Thyroid gland (tissue), 4 donors: ENCODE data around the gene MAP3K9. TPM values are rescaled to one million over a fixed set of nuclear protein-coding genes. Genes with fewer than 3 reads are reported as not detected.

ENCODE experiments used
- DNase-seq, 2 donors: peaks; one replicate each; pipeline ENCODE4 v3.0.0-alpha.2; 2019
- H3K27ac ChIP-seq, 3 donors: fragments of 200-600 bp; sonication (generic); 1 replicate in 2 of 3; 2 replicates in 1 of 3; pipeline ENCODE4 v1.5.1; 2016 to 2019; ENCODE audit warnings: mild to moderate bottlenecking in 1 of 3, moderate library complexity in 1 of 3
- H3K27me3 ChIP-seq: fragments of 200-600 bp; sonication (generic); one replicate; pipeline ENCODE4 v1.5.1; 2019
- H3K36me3 ChIP-seq, 2 donors: fragments of 200-600 bp; sonication (generic); one replicate each; pipeline ENCODE4 v1.5.1; 2016 to 2019
- H3K4me1 ChIP-seq, 2 donors: fragments of 200-600 bp; sonication (generic); one replicate each; pipeline ENCODE4 v1.5.1; 2017 to 2019
- H3K4me3 ChIP-seq, 3 donors: fragments of 200-600 bp; sonication (generic); replicated peaks in 1 of 3; 1 replicate in 2 of 3; 2 replicates in 1 of 3; pipeline ENCODE4 v1.5.1; 2016; ENCODE audit warnings: mild to moderate bottlenecking in 1 of 3
- H3K9me3 ChIP-seq: fragments of 200-600 bp; sonication (generic); one replicate; pipeline ENCODE4 v1.5.1; 2017
- POLR2A ChIP-seq, 2 donors: fragments of 450-650 bp; IDR thresholded peaks; one replicate each; pipeline ENCODE4 v1.6.1; 2017; ENCODE audit warnings: antibody characterized with exemption in 2 of 2, mild to moderate bottlenecking in 2 of 2, moderate library complexity in 1 of 2
- WGBS, 2 donors: methylation state at CpG; one replicate each; pipeline ENCODE4 v1.1.5; 2017; 5-methylcytosine and 5-hydroxymethylcytosine counted together
- intact Hi-C: fragments of 100-400 bp; cut with DNase I; formaldehyde crosslinking; loops from one replicate; pipeline ENCODE4 v1.15.1; 2023
- total RNA-seq, 4 donors: library from RNA; depleted of rRNA; stranded (reverse); fragments of >200 nt; gene quantifications; one replicate each; pipeline ENCODE4 v1.2.3, GENCODE V29; 2016
- TF ChIP-seq, protein P1 (sequence below), 6 experiments: fragments of 200-600 bp in 3 of 6; fragments of 450-650 bp in 3 of 6; sonication (generic) in 3 of 6; IDR thresholded peaks; one replicate each; pipeline ENCODE4 v1.5.1; 2016 to 2019; ENCODE audit warnings: antibody characterized with exemption in 6 of 6, mild to moderate bottlenecking in 2 of 6, inconsistent platforms in 1 of 6, moderate library complexity in 1 of 6

The MAP3K9 gene
- total RNA-seq, 4 donors from 2014 or later, result 7.7 to 19.7 (median 11.9) TPM

DNA sequence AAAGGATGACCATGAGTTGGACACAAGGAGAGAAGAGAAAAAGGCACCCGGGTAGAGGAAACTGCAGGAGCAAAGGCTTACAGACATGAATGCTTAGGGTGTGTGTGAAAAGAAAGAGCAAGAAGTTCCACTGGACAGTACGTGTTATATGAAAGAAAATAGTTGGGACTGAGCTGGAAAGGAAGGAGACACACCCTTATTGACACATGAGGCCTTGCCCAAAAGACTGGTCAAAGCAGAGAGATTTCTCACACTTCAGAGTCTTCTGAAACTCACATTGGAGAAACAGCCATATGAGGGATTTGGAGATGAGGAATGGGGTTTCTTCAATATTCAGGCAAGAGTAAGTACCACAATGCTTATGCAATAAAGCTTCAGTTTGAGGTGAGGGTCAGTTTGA, 111.6 kb downstream of the MAP3K9 start:
- TF ChIP-seq, protein P1, sequence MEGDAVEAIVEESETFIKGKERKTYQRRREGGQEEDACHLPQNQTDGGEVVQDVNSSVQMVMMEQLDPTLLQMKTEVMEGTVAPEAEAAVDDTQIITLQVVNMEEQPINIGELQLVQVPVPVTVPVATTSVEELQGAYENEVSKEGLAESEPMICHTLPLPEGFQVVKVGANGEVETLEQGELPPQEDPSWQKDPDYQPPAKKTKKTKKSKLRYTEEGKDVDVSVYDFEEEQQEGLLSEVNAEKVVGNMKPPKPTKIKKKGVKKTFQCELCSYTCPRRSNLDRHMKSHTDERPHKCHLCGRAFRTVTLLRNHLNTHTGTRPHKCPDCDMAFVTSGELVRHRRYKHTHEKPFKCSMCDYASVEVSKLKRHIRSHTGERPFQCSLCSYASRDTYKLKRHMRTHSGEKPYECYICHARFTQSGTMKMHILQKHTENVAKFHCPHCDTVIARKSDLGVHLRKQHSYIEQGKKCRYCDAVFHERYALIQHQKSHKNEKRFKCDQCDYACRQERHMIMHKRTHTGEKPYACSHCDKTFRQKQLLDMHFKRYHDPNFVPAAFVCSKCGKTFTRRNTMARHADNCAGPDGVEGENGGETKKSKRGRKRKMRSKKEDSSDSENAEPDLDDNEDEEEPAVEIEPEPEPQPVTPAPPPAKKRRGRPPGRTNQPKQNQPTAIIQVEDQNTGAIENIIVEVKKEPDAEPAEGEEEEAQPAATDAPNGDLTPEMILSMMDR (IDR thresholded peaks at IDR 0.05), result no peak
- no peak for TF ChIP-seq POLR2A (IDR thresholded peaks at IDR 0.05)
- peaks cover 21 to 35% of the 10 kb centered on the region in 2 donors for H3K4me1 ChIP-seq
- WGBS, 2 donors, result 81 to 82% methylated on average over 2 of the region's 2 CpGs
- H3K9me3 ChIP-seq, result no peaks in the 10 kb centered on the region
- intact Hi-C loops, result no loop called here
- no peak for DNase-seq
- no peaks in the 10 kb centered on the region for H3K27me3 ChIP-seq
- no peak overlapping the region for H3K4me3 ChIP-seq
- no peak overlapping the region for H3K27ac ChIP-seq
- no peaks in the 10 kb centered on the region for H3K36me3 ChIP-seq

DNA sequence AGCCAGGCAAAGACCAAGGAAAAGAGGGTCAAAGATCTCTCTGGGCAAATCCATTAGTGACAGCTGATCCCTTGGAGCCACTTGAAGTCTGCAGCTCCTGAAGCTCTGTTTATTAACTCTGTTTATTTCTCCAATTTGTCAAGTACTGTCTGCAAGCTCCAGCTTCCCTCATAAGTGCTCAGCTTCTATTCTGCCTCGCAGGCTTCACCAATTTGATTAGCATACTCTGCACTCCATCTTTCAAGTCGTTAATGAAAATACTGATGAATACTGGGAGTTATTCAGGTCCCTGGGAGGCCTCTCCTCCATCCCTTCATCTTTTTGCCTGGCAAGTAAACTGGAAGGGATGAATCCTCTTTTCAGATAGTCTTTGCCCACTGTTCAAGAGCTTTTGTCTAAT, 113.3 kb downstream of the MAP3K9 start:
- H3K27me3 ChIP-seq, result no peaks in the 10 kb centered on the region
- intact Hi-C loops, result no loop called here
- no peaks in the 10 kb centered on the region for H3K36me3 ChIP-seq
- 39 to 65% methylated on average over 2 of the region's 2 CpGs for WGBS, 2 donors
- H3K9me3 ChIP-seq, result no peaks in the 10 kb centered on the region
- TF ChIP-seq, protein P1 (IDR thresholded peaks at IDR 0.05), result no peak
- TF ChIP-seq POLR2A (IDR thresholded peaks at IDR 0.05), result no peak
- H3K4me1 ChIP-seq, result peaks cover 7 to 22% of the 10 kb centered on the region in 2 donors
- no peak overlapping the region for H3K4me3 ChIP-seq
- DNase-seq, result no peak
- H3K27ac ChIP-seq, result no peak overlapping the region

DNA sequence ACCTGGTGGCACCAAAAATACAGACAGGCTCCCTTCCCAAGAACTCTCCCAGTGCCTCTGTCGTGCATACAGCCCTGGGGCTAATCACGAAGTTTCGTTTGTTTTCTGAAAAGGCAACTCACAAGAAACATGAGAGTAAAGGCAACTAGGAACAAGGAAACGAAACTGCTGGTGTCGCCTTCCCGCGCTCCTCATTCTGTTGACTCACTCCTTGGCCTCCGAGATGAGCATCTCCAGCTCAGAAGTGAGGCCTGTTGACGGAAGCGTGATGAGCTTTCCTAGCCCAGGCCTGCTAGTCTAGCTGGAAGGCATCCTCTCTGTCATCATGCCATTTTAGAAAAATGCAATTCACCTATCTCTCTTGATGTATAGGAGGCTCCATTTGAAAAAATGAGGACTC, 117.1 kb downstream of the MAP3K9 start:
- intact Hi-C loops, result no loop called here
- 84 to 93% methylated on average over 10 of the region's 10 CpGs for WGBS, 2 donors
- no peaks in the 10 kb centered on the region for H3K27me3 ChIP-seq
- H3K27ac ChIP-seq, result no peak overlapping the region
- DNase-seq, result no peak
- TF ChIP-seq, protein P1 (IDR thresholded peaks at IDR 0.05), result no peak
- TF ChIP-seq POLR2A (IDR thresholded peaks at IDR 0.05), result no peak
- no peak overlapping the region for H3K4me3 ChIP-seq
- H3K36me3 ChIP-seq, result no peaks in the 10 kb centered on the region
- no peaks in the 10 kb centered on the region for H3K9me3 ChIP-seq
- H3K4me1 ChIP-seq, result peaks cover 4 to 7% of the 10 kb centered on the region in 2 donors

DNA sequence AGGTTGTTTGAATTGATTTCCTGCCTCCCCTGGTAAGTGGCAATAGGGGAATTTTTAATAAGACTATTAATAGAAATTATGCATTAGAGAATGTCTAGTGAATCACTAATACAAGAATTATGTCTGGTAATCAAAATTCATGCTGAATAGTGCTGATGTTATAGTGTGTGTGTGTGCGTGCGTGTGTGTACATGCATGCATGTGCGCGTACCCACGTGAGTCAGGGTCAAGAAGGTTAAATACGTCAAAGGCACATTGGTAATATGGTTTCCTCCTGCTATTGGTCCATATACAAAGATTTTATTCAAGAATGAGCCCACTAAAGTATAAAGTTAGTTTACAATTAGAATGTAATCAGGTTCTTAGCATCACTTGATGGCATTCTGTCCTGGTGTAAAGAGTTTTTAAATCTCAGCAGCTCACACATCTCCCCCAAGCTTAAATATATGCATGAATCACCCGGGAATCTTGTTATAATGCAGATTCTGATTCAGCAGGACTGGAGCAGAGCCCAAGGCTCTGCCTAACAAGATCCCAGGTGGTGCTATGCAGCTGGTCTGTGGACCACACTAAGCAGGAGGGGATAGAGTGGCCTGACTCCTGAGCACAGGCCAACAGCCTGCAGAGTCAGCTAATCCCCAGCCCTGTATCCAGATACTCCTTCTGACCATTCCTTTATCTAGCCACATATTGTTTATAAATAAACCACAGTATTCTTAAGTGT, 123.7 kb downstream of the MAP3K9 start:
- H3K36me3 ChIP-seq, result no peaks in the 10 kb centered on the region
- no peak for TF ChIP-seq POLR2A (IDR thresholded peaks at IDR 0.05)
- TF ChIP-seq, protein P1 (IDR thresholded peaks at IDR 0.05), result no peak
- intact Hi-C loops, result no loop called here
- H3K27ac ChIP-seq, result no peak overlapping the region
- H3K9me3 ChIP-seq, result no peaks in the 10 kb centered on the region
- no peaks in the 10 kb centered on the region for H3K27me3 ChIP-seq
- H3K4me1 ChIP-seq, result peaks cover 15 to 26% of the 10 kb centered on the region in 2 donors
- DNase-seq, result no peak
- WGBS, 2 donors, result 80 to 89% methylated on average over 7 of the region's 7 CpGs
- no peak overlapping the region for H3K4me3 ChIP-seq

DNA sequence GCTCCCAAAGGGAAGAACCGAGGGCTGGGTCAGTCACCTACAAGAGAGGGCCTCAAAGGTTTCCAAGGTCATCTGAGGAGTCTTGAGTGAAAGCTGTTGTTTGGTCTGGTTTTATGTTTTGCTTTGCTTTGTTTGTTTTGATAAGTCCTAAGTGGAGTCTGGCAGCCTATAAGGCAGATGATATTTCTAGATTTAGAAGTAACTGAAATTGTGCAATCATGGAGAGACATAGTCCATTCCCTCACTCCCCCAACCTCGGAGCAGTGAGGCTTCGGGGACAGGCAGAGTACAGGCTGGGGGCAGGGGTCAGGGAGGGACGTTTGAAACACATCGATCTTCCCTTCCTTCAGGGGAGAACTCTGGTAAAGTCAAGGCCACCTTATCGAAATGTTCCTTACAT, 125.3 kb downstream of the MAP3K9 start:
- H3K4me3 ChIP-seq, result no peak overlapping the region
- peaks cover 11 to 21% of the 10 kb centered on the region in 2 donors for H3K4me1 ChIP-seq
- peak overlapping the region in 2 of 3 donors; percentile 27 to 45 for H3K27ac ChIP-seq
- H3K9me3 ChIP-seq, result no peaks in the 10 kb centered on the region
- intact Hi-C loops, result no loop called here
- H3K36me3 ChIP-seq, result no peaks in the 10 kb centered on the region
- no peak for TF ChIP-seq POLR2A (IDR thresholded peaks at IDR 0.05)
- TF ChIP-seq, protein P1 (IDR thresholded peaks at IDR 0.05), result no peak
- H3K27me3 ChIP-seq, result no peaks in the 10 kb centered on the region
- WGBS, 2 donors, result 46 to 49% methylated on average over 6 of the region's 6 CpGs
- DNase-seq, result no peak
